NCI-H748 (cell line): ENCODE results near the gene ZNF484.
"Not testable (repeated sequence)": the region's sequence is repeated elsewhere in the genome, so short reads cannot be mapped to it uniquely, and the experiment has no call there.

Experiments used
- DNase-seq: peaks from one replicate; lab custom pipeline; 2025; ENCODE audit not compliant: unreplicated experiment; lab: John Stamatoyannopoulos, UW

Gene ZNF484

GRCh38 chr9:92877531-92878430 lies at the start of gene ZNF484:
Gene ZNF484, minus strand, starts transcription at chr9:92878038. Its CDS starts 3,009 bp downstream, at chr9:92875029.
- DNase-seq: peak; percentile 100

GRCh38 chr9:92920437-92920836 lies 42.6 kb upstream of the ZNF484 start:
- no peak for DNase-seq

- no peak for DNase-seq
Measured at GRCh38 chr9:92917176-92917800, 39.5 kb upstream of the ZNF484 start.

DNA sequence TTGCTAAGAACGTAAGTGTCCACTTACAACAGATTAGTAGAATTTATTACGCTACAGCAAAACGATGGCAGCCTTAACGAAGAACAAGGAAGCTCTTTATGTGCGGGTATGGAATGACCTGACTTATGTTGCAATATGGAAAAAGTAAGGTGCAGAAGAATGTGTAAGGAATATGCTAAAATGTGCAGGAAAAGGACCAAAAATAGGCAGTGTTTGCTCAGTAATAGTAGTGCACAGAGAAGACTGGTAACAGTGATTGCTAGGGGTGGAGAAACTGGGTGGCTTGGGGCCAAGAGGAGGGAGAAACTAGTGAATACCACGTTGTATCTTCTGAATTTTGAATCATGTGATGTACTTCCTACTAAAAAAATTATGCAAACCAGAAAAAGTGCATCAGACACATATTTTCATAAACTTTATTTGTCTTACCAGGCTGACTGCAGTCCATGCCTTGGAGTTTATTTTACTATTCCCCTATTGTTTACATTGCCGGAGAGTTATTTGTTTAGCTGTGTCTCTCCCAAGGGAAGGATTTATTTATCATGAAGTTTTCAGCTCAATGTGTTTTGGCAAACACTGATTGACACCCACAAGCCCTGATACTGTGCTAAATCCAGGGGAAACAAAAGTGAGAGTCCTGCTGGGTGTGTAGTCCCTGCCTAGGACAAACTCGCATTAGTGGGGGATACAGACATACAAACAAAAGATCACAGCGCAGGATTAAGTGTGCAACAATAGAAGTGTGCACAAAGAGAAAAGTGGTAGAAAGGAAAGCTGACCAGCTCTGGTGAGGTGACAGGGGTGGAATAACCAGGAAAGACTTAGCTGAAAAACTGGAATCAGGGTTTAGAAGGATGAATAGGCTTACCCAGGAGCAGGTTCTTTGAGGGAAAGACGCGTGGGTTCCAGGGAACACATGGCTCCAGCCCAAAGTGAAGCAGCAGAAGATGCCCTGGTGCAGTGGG lies 34.0 kb upstream of the ZNF484 start:
- DNase-seq: peak; percentile 71

- DNase-seq: not testable (repeated sequence)
Measured at GRCh38 chr9:92905137-92905536, 27.3 kb upstream of the ZNF484 start.

DNA sequence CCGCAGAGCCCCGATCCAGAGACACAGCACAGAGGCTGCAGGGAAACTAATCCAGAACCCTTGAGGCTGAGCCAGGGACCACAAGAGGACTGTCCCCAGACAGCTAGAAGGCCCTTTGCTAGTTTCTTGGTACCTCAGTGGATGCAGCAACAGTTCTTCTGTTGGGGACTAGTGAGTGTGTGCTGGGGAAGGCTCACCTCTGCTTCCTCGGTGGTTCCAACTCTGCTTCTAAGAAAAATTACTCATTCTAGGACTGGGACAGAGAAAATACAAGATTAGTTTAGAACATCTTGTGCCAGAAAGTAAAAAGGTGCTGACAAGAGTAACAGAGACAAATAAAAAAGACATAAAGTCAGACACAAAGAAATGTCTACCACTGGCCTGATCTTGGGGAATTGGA lies 19.5 kb upstream of the ZNF484 start:
- no peak for DNase-seq

GRCh38 chr9:92895812-92896436 lies 18.1 kb upstream of the ZNF484 start:
- no peak for DNase-seq

GRCh38 chr9:92894711-92895362 lies 17.0 kb upstream of the ZNF484 start:
- DNase-seq: no peak

DNA sequence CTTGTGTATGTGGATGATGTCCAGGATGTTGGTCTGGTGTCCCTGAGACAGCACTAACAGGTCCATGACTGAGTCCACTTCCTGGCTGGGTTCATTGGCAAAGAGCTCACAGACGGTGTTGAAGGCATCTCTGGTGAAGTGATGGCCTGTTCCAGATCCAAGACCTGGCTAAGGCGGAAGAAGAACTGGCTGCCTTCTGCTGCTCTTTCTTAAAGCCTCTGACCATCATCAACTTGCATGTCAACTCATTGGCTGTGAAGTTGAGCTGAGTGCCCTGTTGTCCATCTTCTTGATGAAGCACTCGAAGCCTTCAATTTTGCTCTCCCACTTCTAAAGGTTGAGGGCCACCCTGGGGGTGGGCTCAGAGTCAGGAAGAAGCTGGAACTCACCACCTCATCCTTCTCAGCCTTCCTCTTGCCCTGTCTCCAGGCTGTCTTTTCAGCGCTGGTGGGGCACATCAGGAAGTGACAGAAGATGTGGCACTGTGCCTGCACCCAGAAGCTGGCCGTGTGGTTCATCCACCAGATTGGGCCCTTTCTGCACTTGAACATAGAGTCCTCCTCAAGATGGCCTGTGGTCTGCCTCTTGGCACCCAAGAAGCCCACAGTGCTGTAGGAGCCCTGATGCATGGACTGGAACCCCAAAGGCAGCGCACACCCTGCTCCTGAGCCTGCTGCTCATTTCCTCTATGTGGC lies 16.2 kb upstream of the ZNF484 start:
- not testable (repeated sequence) for DNase-seq

GRCh38 chr9:92892276-92892675 lies 14.4 kb upstream of the ZNF484 start:
- DNase-seq: not testable (repeated sequence)

- no peak for DNase-seq
Measured at GRCh38 chr9:92890761-92891160, 12.9 kb upstream of the ZNF484 start.

- DNase-seq: no peak
Measured at GRCh38 chr9:92887880-92888338, 10.1 kb upstream of the ZNF484 start.

DNA sequence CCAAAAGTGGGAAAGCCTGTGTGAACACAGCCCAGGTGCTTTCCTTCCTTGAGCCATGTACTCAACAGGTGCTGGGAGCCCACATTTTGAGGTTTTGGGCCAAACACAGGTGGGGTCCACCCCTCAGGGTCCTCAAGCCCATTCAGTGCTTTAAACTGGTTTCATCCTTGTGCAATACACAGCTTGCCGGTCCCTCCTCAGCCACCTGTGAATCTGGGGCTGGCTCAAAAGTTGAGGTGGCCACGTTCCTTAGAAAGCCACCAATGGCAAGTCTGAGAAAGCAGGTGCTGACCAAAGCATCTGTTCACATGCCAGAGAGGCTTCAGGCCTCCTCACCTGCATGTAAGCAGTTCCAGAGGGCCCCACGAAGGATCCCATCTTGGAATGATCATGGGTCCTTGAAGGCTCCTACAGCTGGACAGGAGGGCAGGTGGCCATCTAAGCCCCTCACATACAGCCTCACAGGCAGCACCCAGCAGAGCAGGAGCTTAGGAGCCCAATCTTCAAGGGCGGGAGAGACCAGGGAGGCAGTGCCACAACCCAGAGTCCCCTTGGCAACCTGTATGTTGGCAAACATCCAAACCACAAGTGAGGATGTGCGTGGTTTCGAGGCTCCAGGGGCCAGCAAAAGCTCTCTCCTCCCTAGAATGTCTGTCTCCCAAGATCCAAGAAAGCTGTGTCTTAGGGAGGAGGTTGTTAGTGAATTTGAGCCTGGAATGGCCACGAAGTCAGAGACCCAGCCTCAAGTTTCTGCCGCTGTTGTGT lies 9.2 kb upstream of the ZNF484 start:
- peak; percentile 40 for DNase-seq

GRCh38 chr9:92883666-92884405 lies 6.0 kb upstream of the ZNF484 start:
- DNase-seq: not testable (repeated sequence)

DNA sequence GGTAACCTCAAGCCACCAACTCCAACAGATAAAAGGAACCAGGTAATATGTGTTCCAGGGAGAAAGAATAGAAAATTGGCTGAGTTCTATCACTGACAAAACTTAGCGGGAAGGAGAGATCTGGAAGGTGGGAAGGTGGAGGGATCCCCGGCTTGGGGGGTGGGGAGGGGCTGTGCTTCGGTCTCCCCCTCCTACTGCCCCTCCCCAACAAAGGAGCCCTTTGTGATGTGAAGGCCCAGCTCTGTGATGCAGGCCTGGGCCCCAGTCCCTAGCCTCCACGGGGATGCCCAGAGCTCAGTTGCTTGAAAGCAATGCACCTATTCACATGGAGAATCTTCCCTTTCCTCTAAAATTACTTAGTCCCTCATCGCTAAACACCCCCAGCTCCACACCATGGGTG lies 4.4 kb upstream of the ZNF484 start:
- no peak for DNase-seq

DNA sequence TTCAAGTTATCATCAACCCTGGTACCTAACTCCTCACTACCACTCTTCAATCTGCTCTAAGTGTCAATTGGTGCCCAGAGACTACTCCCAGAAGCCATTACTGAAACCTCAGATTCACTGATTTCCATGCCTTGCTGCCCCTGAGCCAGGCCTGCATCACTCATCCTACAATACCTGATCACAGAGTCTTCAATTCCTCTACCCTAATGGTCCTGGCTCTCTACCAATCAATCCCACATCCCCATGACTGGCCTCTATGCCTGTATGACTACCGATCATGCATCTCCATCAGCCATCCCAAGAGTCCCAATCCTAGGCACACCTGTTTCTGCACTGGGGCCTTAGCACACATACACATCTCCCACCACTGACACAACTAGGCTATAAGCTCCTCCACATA lies 2.5 kb downstream of the ZNF484 start:
- no peak for DNase-seq

DNA sequence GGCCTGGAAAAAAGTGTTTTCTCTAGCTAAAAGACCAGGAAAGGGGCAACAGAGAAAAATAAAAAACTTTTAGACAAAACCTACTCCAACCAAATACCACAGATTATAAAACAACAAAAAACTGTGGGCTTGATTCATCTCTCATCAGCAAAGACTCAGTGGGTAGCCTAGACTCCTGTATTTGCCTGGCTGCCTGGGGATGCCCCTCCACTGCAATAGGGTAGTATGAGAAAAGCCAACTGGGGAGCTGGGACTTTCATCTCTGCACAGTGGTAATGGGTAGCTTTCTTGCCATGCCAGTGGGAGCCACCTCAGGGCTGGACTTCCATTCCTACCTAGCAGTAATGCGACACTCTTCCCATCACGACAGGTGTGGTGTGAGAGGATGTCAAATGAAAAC lies 7.5 kb downstream of the ZNF484 start:
- no peak for DNase-seq

DNA sequence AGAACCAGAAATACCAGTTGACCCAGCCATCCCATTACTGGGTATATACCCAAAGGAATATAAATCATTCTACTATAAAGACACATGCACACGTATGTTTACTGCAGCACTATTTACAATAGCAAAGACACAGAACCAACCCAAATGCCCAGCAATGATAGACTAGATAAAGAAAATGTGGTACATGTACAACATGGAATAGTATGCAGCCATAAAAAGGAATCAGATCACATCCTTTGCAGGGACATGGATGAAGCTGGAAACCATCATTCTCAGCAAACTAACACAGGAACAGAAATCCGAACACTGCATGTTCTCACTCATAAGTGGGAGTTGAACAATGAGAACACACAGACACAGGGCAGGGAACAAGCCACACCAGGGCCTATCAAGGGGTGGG lies 11.2 kb downstream of the ZNF484 start:
- not testable (repeated sequence) for DNase-seq
